GM12878 (cell line): ENCODE data around the gene PRPF6. TPM values are rescaled to one million over a fixed set of nuclear protein-coding genes. Genes with fewer than 3 reads are reported as not detected.
A peak's percentile ranks its signal among the peaks of the same experiment; 100 is the strongest.

Experiments used
- ASH2L ChIP-seq: fragments of 300-600, 200-600 bp; sonication (generic); IDR thresholded peaks from 2 replicates; pipeline ENCODE4 v1.6.1; 2017; ENCODE audit warnings: low read depth, mild to moderate bottlenecking, borderline replicate concordance
- BCL11A ChIP-seq: IDR thresholded peaks from 2 replicates; pipeline ENCODE4 v1.6.1; 2011; ENCODE audit warnings: low read depth, low read length
- EED ChIP-seq: sonication (generic); IDR thresholded peaks from 2 replicates; pipeline ENCODE4 v1.6.1; 2016; ENCODE audit warnings: antibody characterized with exemption, low read depth
- ELK1 ChIP-seq: IDR thresholded peaks from 2 replicates; pipeline ENCODE4 v1.6.1; 2012; ENCODE audit warnings: low read depth, low read length, improper control_type of control experiment
- EZH2 ChIP-seq: IDR thresholded peaks from 2 replicates; pipeline ENCODE4 v1.6.1; 2012; ENCODE audit warnings: low read depth, mild to moderate bottlenecking, control low read depth, inconsistent platforms, low read length, borderline replicate concordance; ENCODE audit not compliant: control insufficient read depth
- MXI1 ChIP-seq: fragments of 150-350 bp; IDR thresholded peaks from 2 replicates; pipeline ENCODE4 v1.6.1; 2011; ENCODE audit warnings: low read depth, mild to moderate bottlenecking, inconsistent platforms, low read length, improper control_type of control experiment
- NFIC ChIP-seq: IDR thresholded peaks from 2 replicates; pipeline ENCODE4 v1.6.1; 2012; ENCODE audit warnings: low read depth, mild to moderate bottlenecking, inconsistent platforms, low read length, moderate library complexity
- NR2C1 ChIP-seq: fragments of 450-650 bp; IDR thresholded peaks from 2 replicates; pipeline ENCODE4 v1.6.1; 2017; ENCODE audit warnings: antibody characterized with exemption, mild to moderate bottlenecking, moderate library complexity
- NR2C2 ChIP-seq: IDR thresholded peaks from 2 replicates; pipeline ENCODE4 v1.6.1; 2011; ENCODE audit warnings: borderline replicate concordance, low read depth; ENCODE audit not compliant: control insufficient read depth, insufficient read length
- POLR2A ChIP-seq: IDR thresholded peaks from 2 replicates; pipeline ENCODE4 v1.6.1; 2011; ENCODE audit warnings: low read depth, mild to moderate bottlenecking, low read length
- RAD51 ChIP-seq: fragments of 450-650 bp; IDR thresholded peaks from 2 replicates; pipeline ENCODE4 v1.6.1; 2016; ENCODE audit warnings: moderate library complexity, mild to moderate bottlenecking, inconsistent platforms
- RCOR1 ChIP-seq: conservative IDR thresholded peaks from 2 replicates; pipeline ENCODE4 v1.6.1; 2012; ENCODE audit warnings: low read depth, low read length, improper control_type of control experiment
- REST ChIP-seq: IDR thresholded peaks from 2 replicates; pipeline ENCODE4 v1.6.1; 2012; ENCODE audit warnings: mild to moderate bottlenecking, low read depth, low read length
- SMARCA5 ChIP-seq: fragments of 450-650 bp; IDR thresholded peaks from 2 replicates; pipeline ENCODE4 v1.6.1; 2017; ENCODE audit warnings: mild to moderate bottlenecking
- SREBF1 ChIP-seq: IDR thresholded peaks from 2 replicates; pipeline ENCODE4 v1.6.1; 2012; ENCODE audit warnings: mild to moderate bottlenecking, low read length
- TARDBP ChIP-seq: IDR thresholded peaks from 2 replicates; pipeline ENCODE4 v1.6.1; 2016; ENCODE audit warnings: borderline replicate concordance
- TCF12 ChIP-seq: IDR thresholded peaks from 2 replicates; pipeline ENCODE4 v1.6.1; 2011; ENCODE audit warnings: low read depth, mild to moderate bottlenecking, low read length
- WRNIP1 ChIP-seq: IDR thresholded peaks from 2 replicates; pipeline ENCODE4 v1.6.1; 2011; ENCODE audit warnings: low read depth, low read length, improper control_type of control experiment, borderline replicate concordance
- YBX1 ChIP-seq: fragments of 450-650 bp; IDR thresholded peaks from 2 replicates; pipeline ENCODE4 v1.6.1; 2016; ENCODE audit warnings: antibody characterized with exemption
- ZBTB33 ChIP-seq: fragments of 450-650 bp; IDR thresholded peaks from 2 replicates; pipeline ENCODE4 v1.6.1; 2017; ENCODE audit warnings: mild to moderate bottlenecking
- ZBTB40 ChIP-seq: fragments of 450-650 bp; IDR thresholded peaks from 2 replicates; pipeline ENCODE4 v1.6.1; 2016; ENCODE audit warnings: mild to moderate bottlenecking, moderate library complexity, borderline replicate concordance
- polyA plus RNA-seq, 11 experiments: library from polyadenylated mRNA; depleted of rRNA in 4 of 11; unstranded in 6 of 11; stranded (reverse) in 5 of 11; fragments of >200 nt; fragmentation: Nextera tagmentation in 4 of 11; fragmentation: Illumina TruSeq in 1 of 11; extraction: Ambion mirVana in 4 of 11; extraction: Trizol in 1 of 11; gene quantifications; 1 replicate in 1 of 11; 2 replicates in 10 of 11; pipeline versions ENCODE4 v1.2.1 to v1.2.3, GENCODE V29; 2011 to 2016; ENCODE audit warnings: inconsistent platforms in 2 of 11, missing spikeins in 2 of 11, low read depth in 1 of 11
- total RNA-seq, 4 experiments: library from RNA; depleted of rRNA in 3 of 4; stranded (reverse); fragments of >200 nt in 3 of 4; fragmentation: Illumina TruSeq in 1 of 4; extraction: Trizol in 1 of 4; gene quantifications; 2 replicates each; pipeline versions ENCODE4 v1.2.1 to v1.2.3, GENCODE V29; 2013 to 2021

PRPF6 gene
- total and polyA plus RNA-seq, 10 of the 15 experiments (the other 5 are each of a cell fraction or from before 2014, with no cell fraction given), result 5.0 to 102 (median 71.3) TPM

GRCh38 chr20:63979557-63980316 is 1.2 kb upstream of the PRPF6 start, which contains the start of gene SAMD10 (continued):
- TF ChIP-seq BCL11A (0 out of 2 replicates have a peak, but pooled peaks have one; percentile 2), RAD51 (no peak), MXI1 (no peak), SMARCA5 (no peak; the same call in 1 of the 2 replicates), ZBTB40 (no peak), TARDBP (no peak), ASH2L (no peak), RCOR1 (0 out of 2 replicates have a peak, but pooled peaks have one; percentile 25), NR2C1 (no peak), TCF12 (0 out of 2 replicates have a peak, but pooled peaks have one; percentile 7), POLR2A (peak; percentile 71), SREBF1 (no peak), REST (no peak), EZH2 (no peak), ZBTB33 (no peak), WRNIP1 (no peak), EED (peak; percentile 80), NFIC (no peak), NR2C2 (no peak), ELK1 (no peak; the same call in 1 of the 2 replicates), YBX1 (no peak)
